Esophagus muscularis mucosa (tissue), 3 donors: ENCODE data around the gene PDE4D.

Experiments
- CTCF ChIP-seq, 3 experiments: fragments of 200-600 bp in 2 of 3; fragments of 450-650 bp in 1 of 3; sonication (generic) in 2 of 3; IDR thresholded peaks; one replicate each; pipeline ENCODE4 v1.5.1; 2017 to 2019; ENCODE audit warnings: antibody characterized with exemption in 3 of 3, mild to moderate bottlenecking in 2 of 3, moderate library complexity in 1 of 3
- POLR2AphosphoS5 ChIP-seq, 2 donors: sonication (generic); formaldehyde crosslinking; IDR thresholded peaks; one replicate each; pipeline ENCODE4 v1.6.1; 2017; ENCODE audit warnings: antibody characterized with exemption in 2 of 2

- TF ChIP-seq POLR2AphosphoS5 (IDR thresholded peaks at IDR 0.05) = no peak
- TF ChIP-seq CTCF (IDR thresholded peaks at IDR 0.05) = no peak
Observed at GRCh38 chr5:59789894-59790293, 103.6 kb downstream of the PDE4D start.
